Erythroblast (primary cell): ENCODE measurements around the gene RDH12.

Experiments
- DNase-seq, 2 experiments: peaks; one replicate each; lab custom pipeline; 2025; lab: John Stamatoyannopoulos, UW
- GATA1 ChIP-seq: IDR thresholded peaks from 2 replicates; pipeline ENCODE4 v1.6.1; 2011; ENCODE audit warnings: low read depth, mild to moderate bottlenecking, control low read depth, low read length, moderate library complexity
- POLR2A ChIP-seq: IDR thresholded peaks from 2 replicates; pipeline ENCODE4 v1.6.1; 2011; ENCODE audit warnings: mild to moderate bottlenecking, low read length

RDH12 gene

GRCh38 chr14:67748312-67748711 lies 46.6 kb downstream of the RDH12 start:
- DNase-seq: no peak

GRCh38 chr14:67749341-67750084 lies 47.8 kb downstream of the RDH12 start:
- no peak for DNase-seq
- no peak for TF ChIP-seq GATA1
- no peak for TF ChIP-seq POLR2A

More at GRCh38 chr14:67748312-67748711, 46.6 kb downstream of the RDH12 start:
- TF ChIP-seq POLR2A (no peak), GATA1 (no peak)

DNA sequence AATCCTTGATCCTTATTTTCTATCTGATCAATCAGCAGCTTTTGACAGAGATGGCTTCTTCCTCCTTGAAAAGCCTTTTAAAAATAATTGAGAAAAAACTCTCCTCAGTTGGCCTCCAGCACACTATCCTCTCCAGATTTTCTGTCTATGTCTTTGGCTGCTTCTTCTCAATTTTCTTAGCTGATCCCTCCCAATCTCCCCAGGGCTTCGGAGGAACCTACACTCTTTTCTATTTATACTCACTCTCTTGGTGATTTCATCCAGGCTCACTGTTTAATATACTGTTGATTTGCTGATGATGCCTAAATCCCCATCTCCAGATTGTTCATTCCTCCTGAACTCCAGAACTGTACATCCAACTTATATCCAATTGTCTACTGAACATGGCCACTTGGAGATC lies 54.8 kb downstream of the RDH12 start:
- TF ChIP-seq POLR2A (no peak), GATA1 (no peak)
- no peak for DNase-seq

- DNase-seq: no peak
- TF ChIP-seq POLR2A: no peak
- no peak for TF ChIP-seq GATA1
These were observed 55.5 kb downstream of the RDH12 start for GRCh38 chr14:67757175-67757574.

- TF ChIP-seq POLR2A (no peak), GATA1 (no peak)
- no peak for DNase-seq
These were observed 58.2 kb downstream of the RDH12 start for GRCh38 chr14:67759916-67760315.

GRCh38 chr14:67762051-67762450 lies 60.4 kb downstream of the RDH12 start:
- DNase-seq: no peak
- no peak for TF ChIP-seq POLR2A

- TF ChIP-seq POLR2A (no peak), GATA1 (no peak)
These were observed 61.6 kb downstream of the RDH12 start for GRCh38 chr14:67763158-67763822.

GRCh38 chr14:67764496-67764895 lies 62.8 kb downstream of the RDH12 start:
- DNase-seq: no peak
- TF ChIP-seq POLR2A (no peak), GATA1 (no peak)

More at GRCh38 chr14:67763158-67763822, 61.6 kb downstream of the RDH12 start:
- peak in 1 of 2 experiments; percentile 8 for DNase-seq

- no peak for DNase-seq
- TF ChIP-seq POLR2A (no peak), GATA1 (no peak)
These were observed 63.6 kb downstream of the RDH12 start for GRCh38 chr14:67765192-67765834.

DNA sequence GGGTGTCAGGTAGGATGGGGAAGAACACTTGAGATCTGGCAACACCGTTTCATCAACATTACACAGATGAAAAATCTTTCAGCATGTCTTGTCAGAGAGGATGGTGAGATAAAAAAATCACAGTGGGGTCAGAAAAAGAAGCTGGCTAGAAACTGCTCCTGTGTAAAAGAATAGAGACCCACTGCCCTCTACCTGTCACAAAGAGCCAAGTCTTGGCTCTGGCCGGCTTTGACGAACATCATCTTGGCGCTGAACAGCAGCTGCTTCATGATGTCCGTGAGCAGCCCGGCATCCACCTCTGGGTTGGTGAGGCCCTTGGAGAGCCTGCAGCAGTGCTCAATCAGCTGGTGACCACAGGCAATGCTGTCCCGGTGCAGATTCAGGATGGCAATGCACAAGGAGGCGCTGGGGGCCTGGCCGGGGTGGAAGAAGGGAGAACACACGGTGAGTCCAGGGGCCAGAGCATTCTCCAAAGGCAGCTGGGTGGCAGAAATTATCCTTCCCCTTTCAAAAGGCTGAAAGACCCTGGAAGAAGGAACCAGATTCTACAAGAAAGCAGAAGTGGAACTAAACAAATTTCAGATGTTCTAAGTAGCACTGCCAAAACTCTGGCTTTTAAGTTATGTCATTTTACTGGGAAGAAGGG lies 64.5 kb downstream of the RDH12 start:
- DNase-seq: no peak
- TF ChIP-seq POLR2A: no peak
- no peak for TF ChIP-seq GATA1

GRCh38 chr14:67768219-67768618 lies 66.5 kb downstream of the RDH12 start:
- TF ChIP-seq POLR2A: no peak
- no peak for TF ChIP-seq GATA1
- no peak for DNase-seq

GRCh38 chr14:67773844-67774377 lies 72.2 kb downstream of the RDH12 start:
- TF ChIP-seq POLR2A (no peak), GATA1 (no peak)

DNA sequence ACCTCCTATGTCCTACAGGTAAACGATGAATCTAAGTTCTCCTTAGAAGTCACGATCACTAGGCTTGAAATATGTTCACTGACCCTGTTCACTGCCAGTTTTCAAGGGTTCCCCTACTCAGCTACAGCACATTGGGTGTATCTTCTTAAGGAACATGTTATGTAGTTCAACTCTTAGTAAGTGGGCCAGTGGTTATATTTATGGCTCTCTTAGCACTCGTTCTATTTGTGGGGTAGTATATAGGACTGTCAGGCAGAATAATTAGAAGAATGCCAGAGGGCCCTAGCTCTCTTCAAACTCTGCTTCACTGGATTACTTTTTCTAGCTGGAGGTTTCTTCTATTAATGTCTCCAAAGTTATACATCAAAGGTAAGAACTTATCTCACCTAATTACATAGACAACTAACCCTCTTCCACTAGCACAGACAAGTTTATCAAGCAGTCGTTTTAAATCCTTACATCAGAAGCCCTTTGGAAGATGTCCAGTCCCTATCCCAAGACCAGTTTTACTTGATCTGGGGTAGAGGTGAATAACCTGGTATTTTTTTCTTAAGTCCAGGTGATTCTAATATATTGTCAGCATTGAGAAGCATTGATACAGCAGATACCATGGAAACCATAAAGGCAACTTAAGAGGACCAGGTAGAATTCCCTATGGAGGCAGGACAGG lies 75.1 kb downstream of the RDH12 start:
- no peak for TF ChIP-seq POLR2A
- no peak for TF ChIP-seq GATA1
- DNase-seq: no peak

More at GRCh38 chr14:67773844-67774377, 72.2 kb downstream of the RDH12 start:
- DNase-seq: no peak
